Measurements from ENCODE around the gene TSPYL1. TPM values are rescaled to one million over a fixed set of nuclear protein-coding genes. Genes with fewer than 3 reads are reported as not detected.

TSPYL1 gene
- total RNA-seq, 1 experiment from 2014 or later = 68.6 TPM

DNA sequence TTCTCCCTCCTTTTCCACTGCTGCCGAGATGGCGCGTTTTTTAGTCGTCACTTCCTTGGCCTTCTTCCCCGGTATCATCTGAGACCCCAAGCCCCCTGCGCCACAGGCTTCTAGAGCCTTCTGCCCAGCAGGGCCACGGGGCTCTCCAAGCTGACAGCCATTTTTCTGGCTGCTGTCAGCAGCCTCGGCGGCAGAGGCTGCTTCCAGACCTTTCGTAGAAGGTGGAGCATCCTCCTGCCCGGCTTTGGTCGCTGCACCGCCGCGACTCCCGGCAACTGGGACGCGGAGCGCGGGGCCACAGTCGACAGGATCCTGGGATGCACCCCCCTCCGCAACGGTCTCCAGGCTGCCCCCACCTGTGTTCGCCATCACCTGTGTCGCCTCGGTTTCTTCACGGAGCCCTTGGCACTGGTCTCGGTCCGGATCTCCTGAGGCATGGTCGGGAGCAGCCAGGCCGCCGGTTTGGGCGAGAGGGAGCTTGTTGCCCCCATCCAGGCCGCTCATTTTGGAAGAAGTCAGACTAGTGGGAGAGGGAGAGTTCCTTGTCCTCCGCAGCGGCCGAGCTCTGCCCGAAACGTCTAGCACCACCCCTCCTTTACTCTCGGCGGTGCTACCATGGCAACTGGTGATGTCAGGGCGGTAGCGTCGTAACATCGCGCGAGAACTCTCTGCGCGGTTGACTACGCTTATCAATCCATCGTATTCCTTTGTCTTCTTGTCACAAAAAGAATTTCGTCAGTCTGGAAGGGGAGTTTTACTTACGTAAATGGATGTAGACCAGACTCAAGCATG, 26.0 kb downstream of the TSPYL1 start, which contains the start of gene TSPYL4:
Gene TSPYL4, minus strand, starts transcription at position 571 of the 792 bp plus-strand sequence. Its CDS starts 67 bp downstream, at position 504.
- peak; percentile 91 for DNase-seq (ENCODE audit: low spot score)
- TF ChIP-seq ZNF232 (CRISPR knock-in tag; IDR thresholded peaks at IDR 0.05) (peak; percentile 89; the same call in 1 of the 2 replicates), ZNF281 (CRISPR knock-in tag; IDR thresholded peaks at IDR 0.05) (no peak), JUN (CRISPR knock-in tag; IDR thresholded peaks at IDR 0.05) (no peak), NFATC4 (CRISPR knock-in tag; IDR thresholded peaks at IDR 0.05) (no peak), MXD4 (CRISPR knock-in tag; IDR thresholded peaks at IDR 0.05; ENCODE audit: borderline replicate concordance) (no peak), ZBTB21 (CRISPR knock-in tag; IDR thresholded peaks at IDR 0.05; ENCODE audit: borderline replicate concordance) (no peak), ARID4B (CRISPR knock-in tag; IDR thresholded peaks at IDR 0.05; ENCODE audit: borderline replicate concordance) (peak; percentile 90), ELF4 (CRISPR knock-in tag; IDR thresholded peaks at IDR 0.05; ENCODE audit: low read depth) (no peak), CBFB (CRISPR knock-in tag; IDR thresholded peaks at IDR 0.05; ENCODE audit: low read depth) (no peak), NR2C2 (CRISPR knock-in tag; IDR thresholded peaks at IDR 0.05) (no peak), MYBL2 (CRISPR knock-in tag; IDR thresholded peaks at IDR 0.05) (no peak), TEAD1 (CRISPR knock-in tag; IDR thresholded peaks at IDR 0.05) (peak; percentile 59; the same call in 1 of the 2 replicates), SMAD3 (CRISPR knock-in tag; IDR thresholded peaks at IDR 0.05; ENCODE audit: borderline replicate concordance) (peak; percentile 75), TEAD4 (CRISPR knock-in tag; IDR thresholded peaks at IDR 0.05) (no peak), ZNF512 (CRISPR knock-in tag; IDR thresholded peaks at IDR 0.05; ENCODE audit: borderline replicate concordance) (no peak)
- TF ChIP-seq, protein P1, sequence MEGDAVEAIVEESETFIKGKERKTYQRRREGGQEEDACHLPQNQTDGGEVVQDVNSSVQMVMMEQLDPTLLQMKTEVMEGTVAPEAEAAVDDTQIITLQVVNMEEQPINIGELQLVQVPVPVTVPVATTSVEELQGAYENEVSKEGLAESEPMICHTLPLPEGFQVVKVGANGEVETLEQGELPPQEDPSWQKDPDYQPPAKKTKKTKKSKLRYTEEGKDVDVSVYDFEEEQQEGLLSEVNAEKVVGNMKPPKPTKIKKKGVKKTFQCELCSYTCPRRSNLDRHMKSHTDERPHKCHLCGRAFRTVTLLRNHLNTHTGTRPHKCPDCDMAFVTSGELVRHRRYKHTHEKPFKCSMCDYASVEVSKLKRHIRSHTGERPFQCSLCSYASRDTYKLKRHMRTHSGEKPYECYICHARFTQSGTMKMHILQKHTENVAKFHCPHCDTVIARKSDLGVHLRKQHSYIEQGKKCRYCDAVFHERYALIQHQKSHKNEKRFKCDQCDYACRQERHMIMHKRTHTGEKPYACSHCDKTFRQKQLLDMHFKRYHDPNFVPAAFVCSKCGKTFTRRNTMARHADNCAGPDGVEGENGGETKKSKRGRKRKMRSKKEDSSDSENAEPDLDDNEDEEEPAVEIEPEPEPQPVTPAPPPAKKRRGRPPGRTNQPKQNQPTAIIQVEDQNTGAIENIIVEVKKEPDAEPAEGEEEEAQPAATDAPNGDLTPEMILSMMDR (IDR thresholded peaks at IDR 0.05) = no peak
- TF ChIP-seq, protein P2, sequence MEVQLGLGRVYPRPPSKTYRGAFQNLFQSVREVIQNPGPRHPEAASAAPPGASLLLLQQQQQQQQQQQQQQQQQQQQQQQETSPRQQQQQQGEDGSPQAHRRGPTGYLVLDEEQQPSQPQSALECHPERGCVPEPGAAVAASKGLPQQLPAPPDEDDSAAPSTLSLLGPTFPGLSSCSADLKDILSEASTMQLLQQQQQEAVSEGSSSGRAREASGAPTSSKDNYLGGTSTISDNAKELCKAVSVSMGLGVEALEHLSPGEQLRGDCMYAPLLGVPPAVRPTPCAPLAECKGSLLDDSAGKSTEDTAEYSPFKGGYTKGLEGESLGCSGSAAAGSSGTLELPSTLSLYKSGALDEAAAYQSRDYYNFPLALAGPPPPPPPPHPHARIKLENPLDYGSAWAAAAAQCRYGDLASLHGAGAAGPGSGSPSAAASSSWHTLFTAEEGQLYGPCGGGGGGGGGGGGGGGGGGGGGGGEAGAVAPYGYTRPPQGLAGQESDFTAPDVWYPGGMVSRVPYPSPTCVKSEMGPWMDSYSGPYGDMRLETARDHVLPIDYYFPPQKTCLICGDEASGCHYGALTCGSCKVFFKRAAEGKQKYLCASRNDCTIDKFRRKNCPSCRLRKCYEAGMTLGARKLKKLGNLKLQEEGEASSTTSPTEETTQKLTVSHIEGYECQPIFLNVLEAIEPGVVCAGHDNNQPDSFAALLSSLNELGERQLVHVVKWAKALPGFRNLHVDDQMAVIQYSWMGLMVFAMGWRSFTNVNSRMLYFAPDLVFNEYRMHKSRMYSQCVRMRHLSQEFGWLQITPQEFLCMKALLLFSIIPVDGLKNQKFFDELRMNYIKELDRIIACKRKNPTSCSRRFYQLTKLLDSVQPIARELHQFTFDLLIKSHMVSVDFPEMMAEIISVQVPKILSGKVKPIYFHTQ (CRISPR knock-in tag; IDR thresholded peaks at IDR 0.05) = no peak
- TF ChIP-seq, protein P3, sequence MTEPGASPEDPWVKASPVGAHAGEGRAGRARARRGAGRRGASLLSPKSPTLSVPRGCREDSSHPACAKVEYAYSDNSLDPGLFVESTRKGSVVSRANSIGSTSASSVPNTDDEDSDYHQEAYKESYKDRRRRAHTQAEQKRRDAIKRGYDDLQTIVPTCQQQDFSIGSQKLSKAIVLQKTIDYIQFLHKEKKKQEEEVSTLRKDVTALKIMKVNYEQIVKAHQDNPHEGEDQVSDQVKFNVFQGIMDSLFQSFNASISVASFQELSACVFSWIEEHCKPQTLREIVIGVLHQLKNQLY (CRISPR knock-in tag; IDR thresholded peaks at IDR 0.05) = no peak
- TF ChIP-seq, protein P4, sequence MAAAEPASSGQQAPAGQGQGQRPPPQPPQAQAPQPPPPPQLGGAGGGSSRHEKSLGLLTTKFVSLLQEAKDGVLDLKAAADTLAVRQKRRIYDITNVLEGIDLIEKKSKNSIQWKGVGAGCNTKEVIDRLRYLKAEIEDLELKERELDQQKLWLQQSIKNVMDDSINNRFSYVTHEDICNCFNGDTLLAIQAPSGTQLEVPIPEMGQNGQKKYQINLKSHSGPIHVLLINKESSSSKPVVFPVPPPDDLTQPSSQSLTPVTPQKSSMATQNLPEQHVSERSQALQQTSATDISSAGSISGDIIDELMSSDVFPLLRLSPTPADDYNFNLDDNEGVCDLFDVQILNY (CRISPR knock-in tag; IDR thresholded peaks at IDR 0.05) = peak; percentile 32; the same call in 1 of the 2 replicates
- TF ChIP-seq, protein P5, sequence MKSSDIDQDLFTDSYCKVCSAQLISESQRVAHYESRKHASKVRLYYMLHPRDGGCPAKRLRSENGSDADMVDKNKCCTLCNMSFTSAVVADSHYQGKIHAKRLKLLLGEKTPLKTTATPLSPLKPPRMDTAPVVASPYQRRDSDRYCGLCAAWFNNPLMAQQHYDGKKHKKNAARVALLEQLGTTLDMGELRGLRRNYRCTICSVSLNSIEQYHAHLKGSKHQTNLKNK (CRISPR knock-in tag; IDR thresholded peaks at IDR 0.05) = no peak

More for the DNA sequence above, 26.0 kb downstream of the TSPYL1 start, which contains the start of gene TSPYL4:
- ChIA-PET CTCF (interaction anchor here (0.6 to 1.6 kb wide), 4 partner anchors 15 to 307 kb away, joined by 3 to 6 read pairs (median 4); no protein-coding TSS in a partner anchor), POLR2A (interaction anchor here (0.7 to 1.5 kb wide), 7 partner anchors 15 to 318 kb away, joined by 3 to 9 read pairs (median 3); partner anchors contain the start of genes RWDD1 and TSPYL1)
- Mint-ChIP-seq H3K27ac (no peak within 1 kb of the TSS), H3K27me3 (ENCODE audit: low read depth) (no peaks in the 10 kb centered on the region), H3K9me3 (no peaks in the 10 kb centered on the region), H3K4me1 (peaks cover 27% of the 10 kb centered on the region; the same call in 1 of the 2 replicates), H3K4me3 (no peak within 1 kb of the TSS), H3K36me3 (peaks cover 3% of the 10 kb centered on the region; the same call in 1 of the 2 replicates)
- ATAC-seq = peak; percentile 95
